ENCODE data around the gene HMCN2. TPM values are rescaled to one million over a fixed set of nuclear protein-coding genes. Genes with fewer than 3 reads are reported as not detected.

Gene HMCN2
- total RNA-seq, 1 donor from 2014 or later, result 3.3 TPM

DNA sequence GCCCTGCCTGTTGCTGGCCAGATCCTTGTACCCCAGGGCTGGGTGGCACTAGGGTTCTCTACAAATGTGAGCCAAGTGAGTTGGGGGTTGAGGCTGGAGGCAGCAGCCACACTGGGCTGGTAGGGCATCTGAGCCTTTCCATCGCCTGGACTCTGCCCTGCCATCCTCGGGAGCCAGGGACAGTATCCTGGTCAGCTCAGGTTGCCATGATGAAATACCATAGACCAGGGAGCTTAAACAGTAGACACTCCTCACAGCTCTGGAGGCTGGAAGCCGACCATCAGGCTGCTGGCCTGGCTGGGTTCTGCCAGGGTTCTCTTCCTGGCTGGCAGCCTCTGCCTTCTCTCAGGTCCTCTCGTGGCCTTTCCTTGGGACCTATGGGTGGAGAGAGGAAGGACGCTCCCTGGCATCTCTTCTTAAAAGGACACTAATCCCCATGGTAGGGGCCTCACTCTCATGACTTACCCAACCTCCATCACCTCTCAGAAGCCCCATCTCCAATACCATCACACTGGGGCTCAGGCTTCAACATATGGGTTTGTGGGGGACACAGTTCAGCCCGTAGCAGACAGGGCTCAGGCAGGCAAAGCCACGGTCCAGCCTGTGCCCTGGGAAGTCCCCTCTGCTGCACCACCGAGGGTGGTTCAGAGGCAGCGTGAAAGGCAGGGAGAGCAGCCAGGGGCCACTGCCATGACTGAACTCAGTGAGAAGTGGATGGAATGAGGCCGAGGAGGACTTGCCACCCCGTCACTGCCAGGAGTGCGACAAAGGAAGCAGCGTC lies 50.1 kb downstream of the HMCN2 start:
- ATAC-seq, result no peak

DNA sequence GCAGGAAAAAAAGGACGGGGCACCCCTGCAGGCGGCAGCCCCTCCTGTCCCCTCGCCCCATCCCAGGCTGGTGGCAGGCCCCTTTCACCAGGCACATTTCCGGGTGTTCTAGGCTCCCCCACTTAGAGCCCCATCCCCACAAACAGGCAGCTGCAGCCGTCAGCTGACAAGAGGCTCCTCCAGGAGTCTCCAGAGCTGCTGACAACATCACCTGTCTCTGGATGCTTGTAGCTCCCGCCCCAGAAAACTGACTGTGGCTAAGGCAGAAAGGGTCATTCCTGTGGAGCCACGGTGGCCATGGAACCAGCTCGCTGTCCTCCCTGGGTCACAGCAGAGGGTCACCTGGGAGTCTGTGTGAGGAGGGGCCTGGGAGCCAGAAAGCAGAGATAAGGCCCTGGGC lies 50.9 kb downstream of the HMCN2 start:
- intact Hi-C loops (cut with DNase I), result loop anchor here (5.0 kb wide), 1 partner anchor 1181 kb away; no protein-coding TSS in a partner anchor
- DNase-seq (ENCODE audit: low spot score) (no peak), ATAC-seq (no peak)

More for the DNA sequence above, 50.1 kb downstream of the HMCN2 start:
- no peak for DNase-seq (ENCODE audit: low spot score)
- intact Hi-C loops (cut with DNase I), result loop anchor here (5.0 kb wide), 1 partner anchor 1182 kb away; no protein-coding TSS in a partner anchor

DNA sequence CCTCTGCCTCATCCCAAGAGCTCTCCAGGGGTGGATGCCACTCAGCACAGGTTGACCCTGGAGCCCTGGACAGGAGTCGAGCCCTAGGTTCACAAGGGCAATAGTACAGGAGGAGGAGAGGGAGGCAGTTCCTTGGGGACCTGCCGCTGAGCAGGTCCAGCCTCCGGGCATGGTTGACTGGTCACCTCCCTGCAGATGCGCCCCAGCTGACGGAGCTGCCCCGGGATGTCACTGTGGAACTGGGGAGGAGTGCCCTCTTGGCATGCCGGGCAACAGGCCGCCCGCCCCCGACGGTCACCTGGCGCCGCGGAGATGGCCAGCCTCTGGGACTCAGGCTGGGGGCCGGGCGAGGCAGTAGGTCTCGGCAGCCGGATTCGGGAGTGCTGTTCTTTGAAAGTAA lies 53.7 kb downstream of the HMCN2 start:
- intact Hi-C loops (cut with DNase I), result loop anchor here (5.0 kb wide), 1 partner anchor 1178 kb away; no protein-coding TSS in a partner anchor
- ATAC-seq (no peak), DNase-seq (ENCODE audit: low spot score) (no peak)

DNA sequence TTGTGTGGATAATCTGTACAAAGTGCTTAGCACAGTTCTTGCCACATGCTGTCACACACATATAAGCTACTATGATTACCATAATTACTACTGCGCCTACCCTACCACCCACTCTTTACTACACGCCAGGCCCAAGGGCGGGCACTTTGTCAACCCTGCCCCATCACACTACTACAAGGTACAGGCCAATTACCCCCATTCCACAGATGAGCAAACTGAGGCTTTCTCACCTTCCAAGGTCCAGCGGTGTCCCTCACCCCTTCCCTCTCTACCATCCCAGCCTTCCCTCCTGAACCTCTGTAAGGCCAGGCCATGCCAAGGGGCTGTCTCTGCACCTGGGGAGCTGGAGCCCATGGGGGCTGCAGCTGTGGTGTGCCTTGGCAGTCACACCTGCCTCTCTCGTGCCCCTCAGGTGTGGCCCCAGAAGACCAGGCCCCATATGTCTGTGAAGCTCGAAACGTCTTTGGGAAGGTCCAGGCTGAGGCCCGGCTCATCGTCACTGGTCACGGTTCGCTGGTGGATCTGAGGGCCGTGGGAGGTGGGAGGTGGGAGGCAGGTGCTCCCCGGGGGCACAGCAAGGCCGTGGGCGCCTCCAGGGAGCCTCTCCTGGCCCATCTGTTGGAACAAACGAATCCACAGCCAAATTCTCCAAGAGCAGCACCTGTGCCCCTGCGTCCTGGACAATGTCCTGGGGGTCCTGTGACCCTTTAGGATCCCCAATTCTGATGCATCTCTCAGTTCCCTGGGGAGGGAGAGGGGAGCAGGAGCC lies 54.6 kb downstream of the HMCN2 start:
- intact Hi-C loops (cut with DNase I), result loop anchor here (5.0 kb wide), 1 partner anchor 1177 kb away; no protein-coding TSS in a partner anchor
- ATAC-seq (no peak), DNase-seq (ENCODE audit: low spot score) (no peak)

DNA sequence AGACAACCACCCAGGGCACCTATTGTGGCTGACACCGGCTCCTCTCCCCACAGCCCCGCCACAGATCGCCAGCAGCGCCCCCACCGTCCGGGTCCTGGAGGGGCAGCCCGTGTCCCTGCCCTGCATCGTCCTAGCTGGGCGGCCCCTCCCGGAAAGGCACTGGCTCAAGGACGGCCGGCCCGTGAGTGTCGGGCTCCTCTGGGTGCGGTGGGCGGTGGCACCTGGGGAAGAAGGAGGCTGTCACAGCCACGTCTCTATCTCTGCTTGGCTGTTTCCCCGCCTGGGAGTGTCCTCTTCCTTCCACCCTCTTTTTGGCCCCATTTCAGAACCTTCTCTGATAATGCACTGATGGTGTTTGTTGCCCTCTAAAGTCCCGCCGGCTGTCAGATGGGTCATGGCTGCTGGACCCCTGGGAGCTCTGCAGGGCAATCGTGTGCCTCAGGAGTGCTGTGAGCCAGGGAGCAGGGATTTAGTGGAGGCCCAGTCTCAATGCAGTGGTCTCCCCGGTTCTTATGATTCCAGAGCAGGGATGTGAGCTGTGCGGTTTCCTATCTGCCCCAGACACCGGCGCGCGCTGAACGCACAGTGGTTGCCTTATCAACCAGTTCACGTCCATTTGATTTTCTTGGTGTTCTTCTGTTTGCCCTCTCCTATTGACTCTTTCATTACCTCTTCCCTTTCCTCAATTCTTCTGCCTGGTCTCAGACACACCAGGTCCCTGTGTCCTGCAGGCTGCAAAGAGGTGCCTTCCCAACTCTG lies 55.3 kb downstream of the HMCN2 start:
- ATAC-seq, result peak; percentile 4
- intact Hi-C loops (cut with DNase I), result no loop called here
- DNase-seq (ENCODE audit: low spot score), result no peak

DNA sequence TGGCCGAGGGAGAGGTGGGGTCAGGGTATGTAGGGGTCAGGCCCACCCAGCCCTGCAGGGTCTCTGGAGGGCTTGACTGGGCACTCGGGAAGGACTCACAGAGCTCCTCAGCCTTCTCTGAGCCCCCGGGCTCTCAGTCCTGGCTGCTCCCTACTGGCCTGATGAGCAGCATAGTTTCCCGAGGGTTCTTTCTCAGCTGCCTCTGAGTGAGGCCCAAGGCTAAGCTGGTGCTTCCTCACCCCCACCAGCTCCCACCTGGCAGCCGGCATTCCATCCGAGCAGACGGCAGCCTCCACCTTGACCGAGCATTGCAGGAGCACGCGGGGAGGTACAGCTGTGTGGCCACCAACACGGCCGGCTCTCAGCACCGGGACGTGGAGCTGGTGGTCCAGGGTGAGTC lies 56.0 kb downstream of the HMCN2 start:
- intact Hi-C loops (cut with DNase I), result no loop called here

DNA sequence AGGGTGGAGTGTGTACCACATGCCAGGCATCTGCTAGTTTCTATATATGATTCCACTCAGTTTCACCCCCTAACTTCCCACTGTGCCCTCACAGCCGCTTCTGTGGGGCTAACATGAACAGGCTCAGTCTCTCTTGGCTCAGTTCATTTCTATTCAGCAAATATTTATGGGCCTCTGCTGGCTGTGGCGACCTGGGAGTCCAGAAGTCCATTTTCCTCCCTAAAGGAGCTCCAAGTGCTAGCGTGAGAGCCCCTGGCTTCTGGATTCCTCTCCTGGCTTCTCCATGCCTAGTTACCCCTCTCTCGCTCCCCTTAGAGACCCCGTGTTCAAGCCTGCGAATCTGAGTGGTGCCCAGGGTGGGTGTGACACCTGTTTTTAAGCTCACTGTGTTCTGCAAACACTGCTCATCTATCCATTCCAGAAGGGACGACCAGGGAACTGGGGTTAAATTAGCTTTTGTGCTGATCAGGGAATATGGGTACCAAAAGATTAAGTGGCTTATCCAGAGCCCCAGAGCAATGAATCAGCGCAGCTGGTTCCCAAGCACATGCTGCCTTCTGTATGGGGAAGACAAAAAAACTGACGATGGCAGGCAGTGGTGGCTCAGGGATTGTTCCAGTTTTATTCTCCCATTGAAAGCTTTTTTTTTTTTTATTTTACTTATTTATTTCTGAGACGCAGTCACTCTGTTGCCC lies 57.6 kb downstream of the HMCN2 start:
- no peak for DNase-seq (ENCODE audit: low spot score)
- no peak for ATAC-seq
- intact Hi-C loops (cut with DNase I), result no loop called here

More for the DNA sequence above, 56.0 kb downstream of the HMCN2 start:
- no peak for ATAC-seq
- DNase-seq (ENCODE audit: low spot score), result no peak

DNA sequence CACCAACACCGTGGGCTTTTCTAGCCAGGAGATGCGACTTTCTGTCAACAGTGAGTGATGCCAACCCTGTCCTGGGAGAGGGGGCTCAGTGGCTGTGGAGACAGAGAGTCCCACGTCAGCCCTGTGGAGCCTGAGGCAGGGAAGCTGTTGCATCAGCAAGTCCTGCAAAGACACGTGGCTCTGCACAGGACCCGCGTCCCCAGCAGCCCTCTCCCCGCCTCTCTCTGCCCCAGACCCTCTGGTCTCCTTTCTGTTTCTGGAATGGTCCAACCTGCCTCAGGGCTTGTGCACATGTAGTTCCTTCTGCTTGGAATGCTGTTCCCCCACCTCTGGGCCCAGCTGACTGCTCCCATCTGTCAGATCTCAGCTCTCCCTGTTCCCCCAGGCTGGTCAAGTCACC lies 60.4 kb downstream of the HMCN2 start:
- intact Hi-C loops (cut with DNase I), result no loop called here
- ATAC-seq, result no peak
- no peak for DNase-seq (ENCODE audit: low spot score)

DNA sequence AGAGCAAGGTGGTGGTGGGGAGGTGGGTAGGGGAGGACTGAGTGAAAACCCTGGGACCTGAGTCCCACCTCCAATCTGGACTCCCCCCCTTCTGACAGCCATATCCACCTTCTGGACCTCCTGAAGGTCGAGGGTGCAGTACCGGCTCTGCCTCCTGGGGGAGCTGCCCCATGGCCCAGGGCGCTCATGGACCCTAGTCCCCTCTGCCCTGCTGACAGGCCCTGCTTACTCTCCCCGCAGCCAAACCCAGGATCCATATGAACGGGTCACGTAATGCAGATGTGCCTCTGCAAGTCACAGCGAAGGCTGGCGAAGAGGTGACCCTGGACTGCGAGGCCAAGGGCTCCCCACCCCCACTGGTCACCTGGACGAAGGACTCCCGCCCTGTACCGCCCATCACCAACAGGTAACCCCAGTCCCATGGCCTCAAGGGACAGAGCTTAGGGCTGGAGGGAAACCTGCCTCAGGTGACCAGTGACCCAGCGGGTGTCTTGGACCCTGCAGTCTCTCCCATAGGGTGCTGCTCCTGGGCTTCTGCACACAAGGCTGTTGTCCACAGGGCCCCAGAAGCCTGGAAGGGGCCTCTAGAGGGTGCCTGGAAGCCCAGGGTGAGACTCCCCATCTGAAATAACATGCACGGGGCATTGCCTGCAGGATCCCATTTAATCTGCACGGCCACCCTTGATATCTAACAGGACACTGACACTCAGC lies 61.7 kb downstream of the HMCN2 start:
- no peak for ATAC-seq
- intact Hi-C loops (cut with DNase I), result no loop called here

DNA sequence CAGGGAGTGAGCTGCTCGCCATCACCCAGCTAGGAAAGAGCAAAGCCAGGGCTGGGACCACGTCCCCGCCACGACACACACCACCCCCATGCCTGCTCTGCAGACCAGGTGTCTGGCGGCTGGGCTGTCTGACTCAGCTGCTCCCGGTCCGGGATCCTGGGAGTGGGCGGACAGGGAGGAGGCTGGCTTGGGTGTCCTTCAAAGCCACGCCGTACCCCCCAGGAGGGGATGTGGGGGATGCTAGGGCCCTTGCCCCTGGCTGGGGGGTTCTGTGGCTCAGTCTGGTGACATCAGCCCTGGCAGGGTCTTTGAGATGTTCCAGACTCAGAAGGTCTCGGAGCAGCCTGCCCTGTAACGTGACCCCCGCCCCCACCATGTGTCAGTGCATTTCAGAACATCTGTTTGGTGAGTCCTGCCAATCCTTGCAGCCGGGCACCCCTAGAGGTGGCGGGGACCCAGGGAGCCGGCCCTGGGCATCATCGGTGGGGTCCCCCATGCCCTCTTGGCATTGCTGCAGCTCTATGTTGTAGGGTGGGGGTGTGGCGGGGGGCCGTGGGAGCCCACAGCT lies 62.3 kb downstream of the HMCN2 start:
- intact Hi-C loops (cut with DNase I), result no loop called here
- DNase-seq (ENCODE audit: low spot score) (no peak), ATAC-seq (peak; percentile 54)

More for the DNA sequence above, 61.7 kb downstream of the HMCN2 start:
- no peak for DNase-seq (ENCODE audit: low spot score)

DNA sequence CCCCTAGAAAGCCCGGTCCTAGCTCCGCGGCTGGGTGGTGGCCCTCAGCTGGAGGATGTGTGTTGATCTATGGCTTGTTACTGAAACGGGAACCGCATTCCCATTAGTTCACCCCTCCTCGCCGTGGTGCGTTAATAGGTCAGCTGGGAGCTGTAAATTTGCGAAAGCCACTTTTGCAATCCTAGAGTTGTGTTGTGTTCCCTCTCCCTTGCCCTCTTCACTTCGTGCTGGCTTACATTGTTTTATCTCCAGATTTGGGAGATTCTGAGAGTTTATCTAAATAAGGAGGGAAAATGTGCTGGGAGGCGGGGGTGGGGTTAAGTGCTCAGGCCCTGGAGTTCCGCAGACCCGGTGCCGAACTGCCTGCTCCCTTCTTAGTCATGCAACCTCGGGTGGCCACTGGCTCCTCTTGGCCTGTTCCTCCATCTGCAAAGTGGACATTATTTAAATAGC lies 62.8 kb downstream of the HMCN2 start:
- DNase-seq (ENCODE audit: low spot score) (no peak), ATAC-seq (peak; percentile 82)
- intact Hi-C loops (cut with DNase I), result no loop called here

DNA sequence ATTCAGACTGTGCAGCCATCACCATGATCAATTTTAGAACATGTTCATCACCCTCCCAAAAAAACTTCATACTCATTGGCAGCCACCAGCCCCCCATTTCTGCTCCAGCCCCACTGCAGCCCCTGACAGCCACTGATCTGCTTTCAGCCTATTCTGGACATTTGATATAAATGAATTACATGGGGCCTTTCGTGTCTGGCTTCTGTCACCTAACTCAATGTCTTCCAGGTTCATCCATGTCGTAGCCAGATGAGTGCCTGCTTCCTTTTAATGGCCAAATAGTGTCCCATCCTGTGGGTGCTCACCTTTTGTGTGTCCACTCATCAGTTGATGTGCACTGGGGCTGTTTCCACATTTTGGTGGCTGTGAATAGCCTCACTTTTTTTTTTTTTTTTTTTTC lies 63.5 kb downstream of the HMCN2 start:
- intact Hi-C loops (cut with DNase I), result no loop called here
- ATAC-seq (no peak), DNase-seq (ENCODE audit: low spot score) (no peak)

DNA sequence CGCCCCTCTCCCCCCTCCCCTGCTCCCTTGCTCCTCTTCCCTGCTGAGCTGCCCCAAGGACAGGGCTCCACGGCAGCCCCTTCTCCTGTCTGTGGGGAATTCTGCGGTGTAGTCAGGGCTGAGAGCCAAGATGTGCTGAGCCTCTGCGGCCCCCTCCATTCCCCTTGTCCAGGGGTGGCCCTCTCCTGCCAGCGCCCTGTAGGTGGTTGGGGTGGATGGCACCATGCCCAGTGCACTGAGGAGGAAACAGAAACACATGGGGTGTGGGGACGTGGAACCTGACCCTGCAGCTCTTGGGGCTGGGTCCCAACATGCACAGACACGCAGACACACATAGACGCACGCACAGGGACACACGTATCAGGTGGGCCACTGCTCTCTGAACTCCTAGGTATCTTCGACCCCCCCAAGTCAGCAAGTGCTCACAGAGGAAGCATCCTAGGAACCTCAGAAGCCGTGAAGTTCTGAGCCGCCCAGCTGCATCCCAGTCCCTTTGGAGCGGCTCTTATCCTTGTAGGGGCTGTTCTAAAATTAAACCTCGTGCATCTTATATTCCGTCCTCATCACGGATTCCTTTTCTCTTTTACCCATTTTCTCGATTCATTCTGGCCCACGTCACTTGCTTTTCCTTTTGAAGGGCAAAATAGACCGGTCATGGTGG lies 64.8 kb downstream of the HMCN2 start:
- DNase-seq (ENCODE audit: low spot score) (no peak), ATAC-seq (no peak)
- intact Hi-C loops (cut with DNase I), result no loop called here

DNA sequence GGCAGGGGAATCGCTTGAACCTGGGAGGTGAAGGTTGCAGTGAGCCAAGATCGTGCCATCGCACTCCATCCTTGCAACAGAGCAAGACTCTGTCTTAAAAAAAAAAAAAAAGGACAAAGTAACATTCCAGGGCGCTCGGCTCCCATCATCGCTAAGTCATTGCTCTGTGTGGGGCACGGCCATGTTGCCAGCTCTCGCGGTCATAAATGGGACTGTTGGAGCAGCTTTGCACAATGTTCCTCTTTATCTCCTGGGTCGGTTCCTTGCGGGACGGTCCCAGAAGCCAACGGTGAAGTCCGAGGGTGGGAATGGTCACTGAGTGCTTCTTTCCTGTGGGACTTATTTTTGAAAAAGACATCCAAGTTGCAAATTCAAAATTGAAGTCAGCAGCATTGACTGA lies 65.5 kb downstream of the HMCN2 start:
- intact Hi-C loops (cut with DNase I), result no loop called here
- DNase-seq (ENCODE audit: low spot score) (no peak), ATAC-seq (no peak)

DNA sequence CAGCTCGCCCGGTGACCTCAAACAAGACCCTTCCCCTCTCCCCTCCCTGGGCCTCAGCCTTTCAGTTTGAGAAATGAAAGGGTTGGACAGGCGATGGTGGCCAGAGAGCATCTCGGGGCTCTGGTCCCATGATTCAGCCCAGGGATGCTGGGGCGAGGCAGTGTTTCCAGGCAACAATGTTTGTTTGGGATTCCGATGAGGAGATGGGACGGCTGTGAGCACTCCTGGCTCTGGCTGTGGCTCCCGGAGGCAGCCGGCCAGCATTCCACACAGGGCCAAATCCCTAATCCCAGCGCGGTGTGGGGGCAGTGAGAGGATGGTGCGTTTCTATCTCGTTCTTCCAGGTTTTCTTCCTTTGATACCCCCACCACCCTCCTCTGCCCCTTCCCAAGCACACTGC lies 66.0 kb downstream of the HMCN2 start:
- intact Hi-C loops (cut with DNase I), result no loop called here
- DNase-seq (ENCODE audit: low spot score), result peak; percentile 75
- ATAC-seq, result peak; percentile 80

DNA sequence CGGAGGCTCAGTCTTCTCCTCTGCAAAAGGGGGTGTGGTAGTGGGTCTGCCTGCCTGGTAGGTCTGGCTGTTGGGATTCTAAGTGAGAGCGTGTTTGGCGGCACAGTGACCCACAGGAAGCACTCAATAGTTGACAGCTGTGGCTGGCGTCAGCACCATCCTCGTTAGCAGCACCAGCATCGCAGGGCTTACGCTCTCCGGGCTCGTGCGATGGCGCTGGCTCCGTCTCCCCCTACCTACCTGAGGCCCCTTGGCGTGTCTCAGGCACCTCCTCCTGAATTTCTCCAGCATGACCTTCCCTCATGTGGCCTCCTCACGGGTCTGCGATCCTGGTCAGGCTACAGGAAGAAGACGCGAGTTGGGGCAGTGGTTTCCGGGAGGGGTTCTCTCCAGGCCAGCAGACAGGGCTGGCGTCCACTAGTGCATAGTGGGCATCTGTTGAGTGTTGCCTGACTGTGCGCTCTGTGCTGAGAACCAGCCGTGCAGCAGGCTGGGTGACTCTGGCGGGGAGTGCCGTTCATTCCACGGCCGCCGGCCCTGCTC lies 66.9 kb downstream of the HMCN2 start:
- ATAC-seq, result no peak
- intact Hi-C loops (cut with DNase I), result no loop called here
- no peak for DNase-seq (ENCODE audit: low spot score)

DNA sequence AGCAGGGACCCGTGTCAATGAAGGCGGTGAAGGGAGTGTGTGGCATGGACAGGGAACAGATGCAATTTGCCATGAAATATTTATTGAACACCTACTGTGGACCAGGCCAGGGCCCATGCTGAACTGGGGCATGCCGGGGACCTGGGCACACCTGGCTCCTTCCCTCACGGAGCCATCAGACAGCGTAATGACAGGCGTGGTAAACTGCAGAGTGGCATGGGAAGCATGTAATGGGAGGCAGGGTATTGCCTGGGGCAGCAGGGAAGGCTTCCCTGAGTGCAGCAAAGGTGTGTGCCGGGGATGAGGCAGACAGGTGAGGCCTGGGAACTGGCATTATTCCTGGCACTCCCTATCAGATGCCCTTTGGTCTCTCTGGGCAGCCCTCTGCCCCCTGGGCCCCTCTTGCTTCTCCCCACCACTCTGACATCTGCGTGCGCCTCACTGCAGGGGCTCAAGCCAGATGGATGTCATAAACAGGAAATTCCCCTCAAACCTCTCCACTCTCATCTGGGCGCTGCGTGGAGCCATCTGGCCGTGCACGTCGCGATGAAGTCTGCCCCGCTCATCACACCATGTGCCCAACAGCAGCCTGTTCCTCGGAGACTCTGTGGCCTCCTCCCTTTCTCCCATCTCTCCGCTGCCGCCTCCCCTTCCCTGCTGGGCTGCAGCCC lies 67.6 kb downstream of the HMCN2 start:
- intact Hi-C loops (cut with DNase I), result no loop called here
- ATAC-seq, result peak; percentile 7
- no peak for DNase-seq (ENCODE audit: low spot score)

Measured in sciatic nerve (tissue), 2 donors.